Right renal pelvis (tissue), 4 donors: ENCODE results near the gene MSANTD1. TPM values are rescaled to one million over a fixed set of nuclear protein-coding genes. Genes with fewer than 3 reads are reported as not detected.

Experiments
- DNase-seq, 4 donors: peaks; one replicate each; pipeline ENCODE4 v3.0.0-alpha.2; 2013; ENCODE audit warnings: low read depth in 4 of 4, low spot score in 3 of 4, missing footprints in 1 of 4
- polyA plus RNA-seq, 4 donors: library from polyadenylated mRNA; unstranded; fragments of 120-200 nt; gene quantifications; one replicate each; pipeline ENCODE4 v1.2.1, GENCODE V29; 2013; ENCODE audit not compliant: insufficient read length in 4 of 4

Gene MSANTD1
- polyA plus RNA-seq, 4 donors: 0.36 to 0.61 (median 0.38) TPM

GRCh38 chr4:3261411-3262207 is 12.7 kb downstream of the MSANTD1 start:
- DNase-seq: no peak

GRCh38 chr4:3262208-3263052 is 13.5 kb downstream of the MSANTD1 start:
- no peak for DNase-seq

- DNase-seq: no peak
These were observed 14.3 kb downstream of the MSANTD1 start for GRCh38 chr4:3263053-3263875.

DNA sequence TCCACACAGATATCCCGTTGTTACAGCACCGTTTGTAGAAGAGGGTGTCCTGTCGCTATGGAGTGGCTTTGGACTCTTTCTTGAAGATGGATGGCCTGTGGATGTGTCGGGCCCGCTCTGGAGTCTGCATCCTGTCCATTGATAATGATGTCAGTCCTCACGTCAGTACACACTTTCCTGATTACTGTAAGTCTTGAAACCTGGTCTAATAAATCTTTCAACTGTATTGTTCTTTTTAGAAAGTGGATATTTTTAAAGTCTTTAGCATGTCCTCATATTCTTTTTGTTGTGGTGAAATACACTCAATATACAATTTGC is 14.9 kb downstream of the MSANTD1 start:
- no peak for DNase-seq

DNA sequence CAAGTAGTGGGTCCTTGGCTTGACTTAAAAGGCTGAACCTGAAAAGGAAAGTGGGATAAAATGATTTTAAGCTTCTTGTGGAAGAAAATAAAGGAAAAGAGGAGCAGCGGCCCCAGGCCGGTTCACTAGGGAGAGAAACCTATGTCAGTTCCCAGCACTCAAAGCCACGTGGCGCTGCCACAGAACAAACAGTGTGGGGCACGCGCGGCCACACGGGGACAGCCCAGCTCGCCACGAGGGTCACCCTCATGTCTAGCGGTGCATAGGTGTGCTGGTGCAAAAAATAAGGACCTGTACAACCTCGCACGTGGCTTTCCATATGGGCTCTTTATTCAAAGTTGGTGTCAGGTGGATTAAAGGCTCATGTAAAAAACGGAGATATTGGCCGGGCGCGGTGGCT is 17.1 kb downstream of the MSANTD1 start:
- DNase-seq: no peak

- DNase-seq: no peak
These were observed 18.8 kb downstream of the MSANTD1 start for GRCh38 chr4:3267576-3268394.

DNA sequence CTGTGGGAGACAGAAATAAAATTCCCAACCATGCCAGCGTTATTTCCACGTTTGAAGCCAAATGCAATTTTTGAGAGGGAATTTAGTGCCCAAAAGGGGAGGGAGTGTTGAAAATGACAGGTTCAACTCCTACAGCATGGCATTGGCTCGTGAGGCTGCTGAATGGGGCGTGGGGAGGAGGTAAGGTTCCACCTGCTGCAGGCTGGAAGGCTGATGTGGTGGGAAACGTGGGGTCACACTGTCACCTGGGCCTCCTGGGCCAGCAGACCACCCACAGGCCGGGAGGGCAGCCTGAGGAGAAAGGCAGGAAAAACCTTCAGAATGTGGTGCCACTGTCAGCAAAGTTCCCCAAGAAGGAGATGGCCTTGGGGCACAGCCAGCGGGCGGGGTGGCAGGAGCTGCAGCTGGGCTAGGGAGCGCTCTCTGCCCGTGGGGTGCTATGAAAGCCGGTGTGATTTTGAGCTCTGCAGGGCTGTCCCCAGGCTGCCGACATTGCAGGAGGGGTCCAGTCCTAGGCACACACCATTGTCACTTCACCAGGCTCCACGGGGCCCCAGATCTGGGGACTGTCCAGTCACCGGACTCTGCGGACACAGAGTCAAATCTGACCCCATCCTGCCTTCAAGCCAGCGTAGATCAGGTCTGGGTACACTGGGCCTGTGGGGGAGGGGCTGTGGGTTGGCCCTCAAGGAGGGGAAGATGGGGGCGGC is 19.6 kb downstream of the MSANTD1 start:
- DNase-seq: no peak

DNA sequence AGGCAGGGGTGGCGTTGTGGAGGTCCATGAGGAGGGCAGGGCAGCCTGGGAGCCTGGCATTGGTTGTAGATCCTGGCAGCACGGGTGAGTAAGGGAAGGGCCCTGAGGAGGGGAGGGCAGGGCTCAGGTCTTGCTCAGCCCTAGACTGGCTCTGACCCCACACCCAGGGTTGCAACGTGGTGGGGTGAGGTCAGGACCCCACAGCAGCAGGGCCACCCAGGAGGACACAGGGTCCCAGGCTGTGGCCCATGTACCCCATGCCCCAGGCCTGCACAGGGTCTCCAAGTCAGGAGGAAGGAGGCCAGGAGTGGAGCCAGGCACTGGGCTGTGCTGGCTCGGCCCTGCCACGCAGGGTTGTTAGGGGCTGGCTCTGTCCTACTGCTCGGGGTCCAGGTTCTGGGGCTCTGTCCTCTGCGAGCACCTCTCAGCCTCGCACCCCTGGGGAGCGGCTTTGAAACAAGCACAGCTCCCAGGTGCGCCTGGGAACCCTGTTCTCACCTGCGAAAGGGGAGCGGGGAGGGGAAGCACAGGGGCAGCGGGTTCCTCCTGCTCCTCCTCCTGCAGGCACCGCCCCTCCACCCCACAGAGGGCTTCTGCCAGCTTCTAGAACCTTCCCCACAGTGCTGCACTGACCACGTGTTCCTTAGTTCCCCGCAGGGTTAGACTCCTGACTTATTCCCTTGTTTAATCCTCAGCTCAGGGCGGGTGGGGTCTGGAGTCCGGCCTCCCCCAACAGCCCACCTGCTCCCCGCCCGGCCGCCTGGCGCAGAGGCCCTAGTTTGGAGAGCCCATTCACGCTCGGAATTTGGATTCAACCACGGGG is 20.4 kb downstream of the MSANTD1 start:
- no peak for DNase-seq

- no peak for DNase-seq
These were observed 21.1 kb downstream of the MSANTD1 start for GRCh38 chr4:3269991-3270611.

DNA sequence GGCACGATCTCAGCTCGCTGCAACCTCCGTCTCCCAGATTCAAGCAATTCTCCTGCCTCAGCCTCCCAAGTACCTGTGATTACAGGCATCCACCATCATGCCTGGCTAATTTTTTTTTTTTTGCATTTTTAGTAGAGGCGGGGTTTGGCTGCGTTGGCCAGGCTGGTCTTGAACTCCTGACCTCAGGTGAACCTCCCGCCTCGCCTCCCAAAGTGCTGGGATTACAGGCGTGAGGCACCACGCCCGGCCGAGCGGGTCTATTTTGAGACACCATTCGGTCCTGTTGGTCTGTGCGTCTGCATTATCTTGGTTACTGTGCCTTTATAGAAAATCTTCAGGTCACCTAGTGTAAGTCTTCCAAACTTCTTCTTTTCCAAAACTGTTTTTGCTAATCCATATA is 22.2 kb downstream of the MSANTD1 start:
- no peak for DNase-seq

DNA sequence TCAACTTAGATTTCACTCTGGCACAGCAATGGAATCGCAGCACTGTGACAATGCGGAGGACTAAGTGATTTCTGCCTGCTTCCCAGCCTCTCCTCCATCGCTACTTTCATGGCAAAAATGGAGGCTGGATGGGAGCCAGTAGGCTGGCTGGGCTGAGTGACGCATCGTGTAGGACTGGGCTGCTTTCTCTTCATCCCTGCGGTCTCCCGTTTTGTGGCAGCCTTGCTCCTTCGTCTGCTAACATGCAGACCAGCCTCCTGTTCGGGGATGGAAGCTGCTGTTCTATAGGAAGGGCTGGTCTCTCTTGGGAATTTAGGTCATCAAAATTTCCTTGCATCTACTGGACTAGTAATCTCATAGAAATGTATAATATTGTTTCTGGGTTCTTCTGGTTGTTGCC is 28.0 kb downstream of the MSANTD1 start:
- DNase-seq: no peak

GRCh38 chr4:3280466-3280865 is 31.5 kb downstream of the MSANTD1 start:
- DNase-seq: no peak

GRCh38 chr4:3283483-3283882 is 34.5 kb downstream of the MSANTD1 start:
- no peak for DNase-seq

DNA sequence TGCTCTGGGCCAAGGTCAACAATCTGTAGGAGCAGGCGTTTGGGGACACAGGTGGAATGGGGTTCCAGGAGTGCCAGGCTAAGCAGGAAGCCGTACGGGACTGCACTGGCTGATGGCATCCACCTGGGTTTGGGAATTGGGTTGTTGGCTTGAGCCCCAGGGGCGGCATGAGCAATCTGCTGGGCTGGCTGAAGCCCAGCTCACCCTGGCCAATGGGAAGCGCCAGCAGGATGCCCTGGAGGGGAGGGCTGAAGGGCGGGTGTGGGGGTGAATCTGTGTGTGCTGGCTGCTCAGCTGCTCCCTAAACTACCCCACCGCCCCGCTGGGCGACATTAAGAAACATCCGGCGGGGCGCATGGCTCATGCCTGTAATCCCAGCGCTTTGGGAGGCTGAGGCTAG is 35.0 kb downstream of the MSANTD1 start:
- no peak for DNase-seq

DNA sequence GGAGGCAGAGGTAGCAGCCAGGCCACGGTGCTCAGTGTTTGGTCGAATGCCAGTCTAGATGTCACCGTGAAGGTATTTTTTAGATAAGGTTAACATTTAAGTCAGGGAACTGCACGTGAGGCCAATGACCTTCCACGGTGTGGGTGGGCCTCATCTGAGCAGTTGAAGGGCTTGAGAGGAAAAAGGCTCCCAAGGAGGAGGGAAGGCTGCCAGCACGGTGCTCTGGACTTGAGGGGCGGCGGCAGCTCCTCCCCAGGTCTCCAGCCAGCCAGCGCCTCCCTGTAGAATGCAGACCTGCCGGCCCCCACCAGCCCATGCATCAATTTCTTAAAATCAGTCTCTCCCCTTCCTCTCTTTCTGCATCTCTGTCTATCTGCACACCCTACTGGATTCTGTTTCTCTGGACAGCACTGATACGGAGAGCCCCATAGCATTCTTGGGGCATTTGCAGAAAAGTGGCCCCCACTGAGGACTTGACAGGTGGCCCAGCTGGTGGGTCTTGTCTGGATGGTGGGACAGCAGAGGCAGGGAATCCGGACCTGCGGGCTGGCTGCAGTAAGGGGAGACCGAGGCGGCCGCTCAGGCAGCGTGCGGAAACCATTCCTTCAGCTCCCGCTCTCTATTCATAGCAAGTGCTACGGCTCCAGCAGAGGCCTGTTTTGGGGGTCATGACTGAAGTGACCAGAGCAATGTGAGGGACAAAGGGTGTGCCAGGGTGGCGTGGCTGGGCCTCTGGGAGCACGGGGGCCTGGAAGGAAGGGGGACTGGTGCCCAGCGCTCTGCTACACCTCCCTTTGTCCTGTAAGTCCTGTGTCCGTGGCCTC is 36.0 kb downstream of the MSANTD1 start:
- DNase-seq: no peak

- DNase-seq: no peak
These were observed 36.8 kb downstream of the MSANTD1 start for GRCh38 chr4:3285558-3286334.
